ENCODE data around the gene PSMB9.
A peak's percentile ranks its signal among the peaks of the same experiment; 100 is the strongest.

DNA sequence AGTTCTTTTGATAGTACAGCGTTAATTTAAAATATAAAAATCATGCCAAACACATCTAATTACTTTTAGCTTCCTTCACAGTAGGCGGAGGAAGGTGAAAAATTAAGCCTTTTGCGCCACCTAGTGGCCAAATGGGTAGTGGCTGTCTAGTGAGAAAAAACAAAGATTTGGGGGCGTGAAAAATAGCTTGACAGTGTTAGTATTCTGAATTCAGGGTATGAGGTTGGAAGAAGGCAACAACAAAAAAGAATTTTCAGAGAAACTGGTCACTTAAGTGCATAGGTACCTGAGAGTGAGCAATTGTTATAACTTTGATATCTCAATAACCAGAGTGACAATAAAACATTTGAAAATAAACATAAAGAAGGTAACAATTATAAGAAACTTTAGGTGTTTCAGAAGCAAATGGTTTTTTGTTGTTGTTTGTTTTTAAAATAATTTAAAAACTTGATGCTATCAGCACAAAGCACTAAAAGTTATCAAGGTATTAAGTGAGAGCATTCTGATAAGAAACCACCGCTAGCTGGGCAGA lies 14.3 kb downstream of the PSMB9 start:
- TF ChIP-seq EZH2 (IDR thresholded peaks at IDR 0.05; ENCODE audit: borderline replicate concordance, insufficient read depth, low read depth, low read length, poor library complexity, severe bottlenecking), result no peak
- TF ChIP-seq, protein P1, sequence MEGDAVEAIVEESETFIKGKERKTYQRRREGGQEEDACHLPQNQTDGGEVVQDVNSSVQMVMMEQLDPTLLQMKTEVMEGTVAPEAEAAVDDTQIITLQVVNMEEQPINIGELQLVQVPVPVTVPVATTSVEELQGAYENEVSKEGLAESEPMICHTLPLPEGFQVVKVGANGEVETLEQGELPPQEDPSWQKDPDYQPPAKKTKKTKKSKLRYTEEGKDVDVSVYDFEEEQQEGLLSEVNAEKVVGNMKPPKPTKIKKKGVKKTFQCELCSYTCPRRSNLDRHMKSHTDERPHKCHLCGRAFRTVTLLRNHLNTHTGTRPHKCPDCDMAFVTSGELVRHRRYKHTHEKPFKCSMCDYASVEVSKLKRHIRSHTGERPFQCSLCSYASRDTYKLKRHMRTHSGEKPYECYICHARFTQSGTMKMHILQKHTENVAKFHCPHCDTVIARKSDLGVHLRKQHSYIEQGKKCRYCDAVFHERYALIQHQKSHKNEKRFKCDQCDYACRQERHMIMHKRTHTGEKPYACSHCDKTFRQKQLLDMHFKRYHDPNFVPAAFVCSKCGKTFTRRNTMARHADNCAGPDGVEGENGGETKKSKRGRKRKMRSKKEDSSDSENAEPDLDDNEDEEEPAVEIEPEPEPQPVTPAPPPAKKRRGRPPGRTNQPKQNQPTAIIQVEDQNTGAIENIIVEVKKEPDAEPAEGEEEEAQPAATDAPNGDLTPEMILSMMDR (IDR thresholded peaks at IDR 0.05), result peak; percentile 94
